ENCODE results near the gene ZNF600.

- TF ChIP-seq CTCF (conservative IDR thresholded peaks at IDR 0.05; ENCODE audit: low read depth in 2 of 2) (no peak), EZH2 (IDR thresholded peaks at IDR 0.05; ENCODE audit: low read depth, unreplicated experiment) (no peak), POLR2AphosphoS5 (IDR thresholded peaks at IDR 0.05; ENCODE audit: low read depth) (no peak)
These were observed 2.8 kb upstream of the ZNF600 start for GRCh38 chr19:52789440-52789839.
